ENCODE measurements around the gene PAM.

The PAM gene

GRCh38 chr5:102815540-102816332 is 60.6 kb downstream of the PAM start:
- no peak for DNase-seq

DNA sequence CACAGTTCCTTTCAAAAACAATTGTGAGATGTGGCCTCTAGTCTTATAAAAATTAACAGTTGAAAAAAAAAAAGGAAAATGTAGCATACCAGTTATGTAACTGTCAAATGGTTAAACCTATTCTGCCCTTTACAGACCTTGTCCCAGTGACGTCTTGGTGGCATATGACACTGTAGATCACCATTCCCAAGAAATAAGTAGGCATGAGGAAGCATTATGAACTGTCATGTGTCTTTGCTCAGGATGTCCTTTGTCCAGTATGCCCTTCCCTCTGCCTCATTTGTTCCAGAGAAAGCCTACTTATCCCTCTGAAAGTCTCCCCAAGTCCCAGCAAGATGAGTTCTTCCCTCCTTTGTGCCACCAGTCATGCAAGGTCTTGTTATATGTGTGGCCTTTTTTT is 63.2 kb downstream of the PAM start:
- DNase-seq, result no peak

- DNase-seq, result no peak
Observed at GRCh38 chr5:102818934-102819333, 63.8 kb downstream of the PAM start.

DNA sequence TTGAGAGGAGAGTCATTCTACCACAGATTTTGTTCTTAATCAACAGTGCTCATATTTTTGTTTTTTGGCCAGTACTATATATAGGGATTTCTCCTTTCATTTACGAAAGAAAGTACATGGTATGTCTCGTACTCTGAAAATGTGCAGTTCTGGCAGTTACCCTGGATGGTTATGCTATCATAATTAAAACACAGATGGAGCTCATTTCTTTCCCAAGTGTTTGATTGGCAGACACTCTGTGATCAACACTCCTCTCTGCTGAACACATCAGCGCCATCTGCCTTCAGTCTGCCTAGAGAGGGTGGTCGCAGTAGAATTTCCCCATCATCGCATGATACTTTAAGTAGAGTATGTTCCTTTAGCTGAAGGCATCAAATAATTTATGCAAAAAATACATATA is 64.5 kb downstream of the PAM start:
- DNase-seq, result no peak

GRCh38 chr5:102823441-102823874 is 68.4 kb downstream of the PAM start:
- DNase-seq, result peak; percentile 30

DNA sequence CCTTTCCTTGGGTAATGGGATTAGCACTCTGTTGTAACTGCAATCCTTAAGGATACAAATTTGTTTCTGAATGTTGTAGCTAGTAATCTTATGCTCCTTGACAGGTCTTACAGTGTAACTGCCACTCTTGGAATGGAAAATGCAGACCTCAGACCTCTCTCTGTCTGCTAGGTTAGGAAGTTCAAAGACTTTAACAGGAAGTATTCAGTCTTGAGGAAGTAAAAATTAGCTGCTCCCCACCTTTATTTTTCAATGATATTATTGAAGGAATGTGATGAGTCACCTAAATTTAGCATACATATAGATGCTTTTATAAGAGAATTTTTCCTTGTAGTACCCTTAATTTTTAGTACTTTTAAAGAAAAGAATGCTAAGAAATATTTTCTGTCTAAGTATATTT is 71.5 kb downstream of the PAM start:
- DNase-seq, result no peak

DNA sequence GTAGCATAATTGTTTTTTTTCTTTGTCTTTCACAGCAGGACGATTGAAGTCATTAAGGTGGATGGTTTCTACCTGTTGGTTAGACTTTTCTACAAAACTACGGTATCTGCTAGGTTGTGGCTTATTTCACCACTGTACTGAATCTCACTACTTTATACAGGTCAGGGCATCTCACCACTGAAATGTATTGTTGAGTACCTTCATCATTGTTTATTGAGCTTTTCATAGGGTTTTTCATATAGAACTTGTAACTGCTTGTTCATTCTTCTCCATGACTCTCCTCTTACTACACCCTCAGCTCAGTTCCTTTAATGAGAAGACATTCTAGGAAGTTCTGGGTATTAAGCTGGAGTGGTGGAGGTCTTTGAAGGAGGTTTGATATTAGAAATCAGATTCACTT is 75.1 kb downstream of the PAM start:
- DNase-seq, result no peak

GRCh38 chr5:102832445-102832844 is 77.3 kb downstream of the PAM start:
- DNase-seq, result no peak

DNA sequence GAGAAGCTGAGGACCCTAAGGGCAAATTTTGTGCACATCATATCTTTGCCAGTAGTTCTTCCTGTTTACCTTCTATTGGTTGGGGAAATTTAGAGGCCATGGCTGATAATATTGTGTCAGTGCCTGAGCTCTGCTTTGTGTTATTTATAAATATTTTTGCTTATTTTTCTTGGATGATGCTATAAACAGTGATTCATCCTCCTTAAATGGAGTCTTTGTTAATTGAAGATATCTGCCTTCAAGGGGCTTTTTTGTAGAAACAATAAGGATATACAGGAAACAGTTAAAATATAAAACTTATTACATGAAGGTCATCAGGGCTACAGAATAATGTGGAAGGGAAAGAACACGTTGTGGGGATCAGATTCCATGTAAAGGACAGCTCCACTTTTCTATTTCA is 78.0 kb downstream of the PAM start:
- no peak for DNase-seq

DNA sequence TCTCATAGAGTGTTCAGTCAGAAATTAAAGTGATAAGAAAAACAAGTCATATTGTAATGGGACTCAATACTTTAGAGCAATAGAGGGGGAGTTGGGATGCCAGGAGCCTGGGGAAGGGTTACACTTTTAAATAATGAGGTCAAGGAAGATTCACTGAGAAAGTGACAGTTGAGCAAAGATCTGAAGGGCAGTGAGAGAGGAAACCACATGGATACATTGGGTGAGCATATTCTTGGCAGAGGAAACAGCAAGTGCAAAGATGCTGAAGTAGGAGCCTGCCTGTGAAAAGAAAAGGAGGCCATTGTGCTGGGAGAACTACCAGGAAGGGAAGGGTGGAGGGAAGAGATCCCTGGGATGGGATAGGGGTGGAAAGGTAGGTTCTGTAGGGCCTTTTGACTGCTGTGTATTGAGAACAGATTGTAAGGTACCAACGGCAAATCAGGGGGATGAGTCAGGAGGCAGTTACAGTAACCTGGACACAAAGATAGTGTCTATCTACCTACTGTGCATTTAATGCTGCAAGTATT is 79.4 kb downstream of the PAM start:
- no peak for DNase-seq

- no peak for DNase-seq
Observed at GRCh38 chr5:102835717-102836116, 80.6 kb downstream of the PAM start.

DNA sequence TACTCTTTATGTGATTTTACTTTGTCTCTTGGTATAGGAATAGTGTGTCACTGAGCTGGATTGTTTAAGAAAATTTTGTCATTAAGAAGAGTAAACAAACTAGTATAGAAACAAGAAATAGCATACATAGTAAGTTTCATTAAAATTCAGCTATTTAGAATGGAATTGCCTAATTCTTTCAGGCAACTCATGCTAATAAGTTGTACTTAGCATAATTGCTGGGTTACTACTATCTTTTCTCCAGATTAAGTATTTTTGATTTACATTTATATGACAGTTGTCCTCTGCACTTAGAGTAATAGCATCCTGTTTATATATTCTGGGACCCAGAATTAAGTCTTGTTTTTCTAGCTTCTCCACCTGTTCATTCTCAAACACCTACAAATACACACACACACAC is 85.9 kb downstream of the PAM start:
- DNase-seq, result no peak

DNA sequence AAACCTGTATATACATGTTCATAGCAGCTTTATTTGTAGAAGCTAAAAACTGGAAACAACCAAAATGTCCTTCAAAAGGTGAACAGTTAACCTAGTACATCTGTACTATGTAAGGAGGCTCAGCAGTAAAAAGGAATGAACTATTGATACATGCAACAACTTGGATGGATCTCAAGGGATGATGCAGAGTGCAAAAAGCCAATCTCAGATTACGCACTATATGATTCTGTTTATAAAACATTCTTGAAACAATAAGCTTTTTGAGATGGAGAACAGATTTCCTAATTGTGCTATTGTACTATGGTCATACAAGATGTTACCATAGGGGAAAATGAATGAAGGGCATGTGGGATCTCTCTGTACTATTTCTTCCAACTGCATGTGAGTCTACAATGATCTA is 88.9 kb downstream of the PAM start:
- DNase-seq, result no peak

DNA sequence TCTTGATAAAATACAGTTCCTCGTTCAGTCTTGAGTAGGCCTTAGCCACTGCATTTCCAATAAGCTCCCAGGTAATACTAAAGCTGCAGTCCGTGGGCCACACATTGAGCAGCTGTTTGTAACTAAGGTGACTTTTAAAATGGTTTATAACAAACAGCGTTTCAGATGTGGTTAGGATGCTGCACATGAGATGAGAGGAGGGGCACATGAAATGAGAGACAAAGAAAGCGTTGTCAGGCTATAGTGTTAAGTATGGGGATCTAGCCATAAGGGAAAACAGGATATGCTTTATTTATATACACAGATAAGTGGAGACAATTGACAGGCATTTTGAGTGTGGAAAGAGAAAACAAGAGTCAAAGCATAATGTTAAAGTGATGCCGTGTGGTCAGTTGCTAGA is 89.9 kb downstream of the PAM start:
- no peak for DNase-seq

DNA sequence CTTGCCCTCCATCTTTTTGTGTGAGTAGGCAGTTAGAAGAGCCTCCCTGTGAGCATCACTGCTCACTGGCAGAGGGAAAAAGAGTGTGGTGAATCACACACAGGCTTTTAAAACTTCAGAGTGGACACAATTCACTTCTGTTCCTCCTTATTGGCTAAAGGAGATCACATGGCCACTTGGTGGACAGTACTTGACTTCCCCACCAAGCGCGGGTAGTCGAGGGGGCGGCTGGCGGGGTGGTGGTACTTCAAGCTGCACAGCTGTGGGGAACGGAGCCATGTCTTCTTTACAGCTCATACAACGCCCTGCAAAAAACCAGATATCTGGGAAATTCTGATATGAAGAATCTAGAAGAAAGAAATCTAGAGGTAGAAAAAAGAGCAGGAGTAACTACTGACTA is 95.4 kb downstream of the PAM start:
- DNase-seq, result no peak

DNA sequence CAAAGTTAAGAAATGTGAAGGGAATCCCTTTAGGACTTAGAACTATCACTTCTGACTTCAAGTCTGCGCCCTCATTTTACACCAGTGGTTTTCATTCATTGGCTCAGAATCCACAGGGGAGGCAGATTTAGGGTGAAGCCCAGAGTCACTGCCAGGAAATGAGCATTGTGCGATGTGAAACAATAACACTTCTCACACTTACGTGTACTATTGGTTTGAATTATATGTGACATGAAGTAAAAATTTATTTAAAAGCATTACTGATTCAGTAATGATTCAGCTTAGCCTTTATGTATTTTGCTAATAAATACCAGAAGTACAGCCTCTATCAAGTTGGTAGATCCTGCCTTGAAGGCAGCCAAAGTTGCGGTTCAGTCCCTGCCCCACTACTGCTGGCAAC is 98.6 kb downstream of the PAM start:
- DNase-seq, result no peak

DNA sequence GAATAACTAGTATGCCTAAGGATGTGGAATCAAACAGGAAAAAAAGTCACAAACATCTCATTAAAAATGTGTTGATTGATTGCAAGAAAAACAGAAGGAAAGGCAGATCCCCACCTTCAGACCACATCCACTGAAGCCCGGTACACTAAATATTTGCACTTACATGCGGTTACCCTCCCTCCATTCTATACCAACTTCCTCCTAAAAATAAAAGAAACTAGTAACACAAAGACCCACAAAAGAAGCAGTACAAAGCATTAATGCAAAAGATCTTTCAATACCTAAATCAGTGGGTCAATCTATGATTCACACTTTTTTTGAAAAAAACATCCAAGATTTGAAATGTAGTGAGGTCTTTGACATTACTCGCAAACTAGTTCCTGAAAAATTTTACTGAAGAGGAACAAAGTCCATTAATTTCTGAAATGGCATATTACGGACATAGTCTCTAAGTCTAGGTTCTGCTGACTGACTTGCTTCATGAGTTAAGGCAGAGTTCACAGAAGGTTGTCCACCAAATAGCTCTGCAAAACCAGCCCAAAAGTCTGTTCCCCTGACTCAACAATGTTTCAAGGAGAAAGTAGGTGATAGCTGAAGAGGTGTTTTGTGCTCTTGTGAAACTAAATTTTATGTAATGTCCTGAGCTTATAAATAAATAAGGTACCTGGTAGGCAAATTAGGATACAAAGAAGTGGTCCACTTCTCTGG is 100.7 kb downstream of the PAM start:
- no peak for DNase-seq

GRCh38 chr5:102856389-102856777 is 101.3 kb downstream of the PAM start:
- DNase-seq, result no peak

GRCh38 chr5:102857076-102857818 is 102.1 kb downstream of the PAM start:
- DNase-seq, result no peak

DNA sequence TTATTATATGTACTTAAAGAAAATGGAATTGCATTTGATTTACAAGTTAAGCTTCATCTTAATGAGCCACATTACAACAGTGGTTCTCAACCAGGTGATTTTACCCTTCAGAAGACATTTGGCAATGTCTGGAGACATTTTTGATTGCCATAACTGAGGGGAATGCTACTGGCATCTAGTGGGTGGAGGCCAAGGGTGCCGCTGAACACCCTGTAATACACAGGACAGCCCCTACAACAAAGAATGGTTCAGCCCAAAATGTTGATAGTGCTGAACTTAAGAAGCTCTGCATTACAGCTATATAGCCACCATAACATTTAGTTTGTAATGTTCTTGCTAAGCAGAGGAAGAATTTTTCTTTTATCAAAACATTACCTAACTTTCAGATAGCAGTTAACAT is 103.1 kb downstream of the PAM start:
- no peak for DNase-seq

- DNase-seq, result no peak
Observed at GRCh38 chr5:102858808-102859207, 103.7 kb downstream of the PAM start.

DNA sequence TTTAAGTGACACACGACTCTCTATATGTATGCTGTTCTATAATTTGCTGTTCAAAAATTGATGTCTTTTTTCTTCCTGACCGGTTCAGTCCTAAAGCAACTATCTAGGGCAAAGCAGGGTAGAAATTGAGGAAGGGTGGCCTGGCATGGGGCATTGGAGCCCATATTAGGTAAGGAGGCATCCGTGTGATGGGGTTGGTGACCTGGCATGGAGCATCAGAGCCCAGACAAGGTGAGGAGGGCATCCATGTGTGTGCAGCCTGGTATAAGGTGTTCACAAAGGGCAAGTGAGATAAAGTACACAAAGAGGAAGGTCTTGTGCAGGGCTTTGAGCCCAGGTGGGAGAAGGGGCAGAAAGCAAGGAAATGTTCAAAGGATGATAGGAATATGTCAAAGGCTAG is 104.9 kb downstream of the PAM start:
- no peak for DNase-seq

GRCh38 chr5:102863058-102863457 is 108.0 kb downstream of the PAM start:
- no peak for DNase-seq
